Uterus (tissue), 4 donors: ENCODE results near the gene KCNT2. TPM values are rescaled to one million over a fixed set of nuclear protein-coding genes. Genes with fewer than 3 reads are reported as not detected.
A peak's percentile ranks its signal among the peaks of the same experiment; 100 is the strongest.

Experiments
- DNase-seq, 2 donors: peaks; one replicate each; pipeline ENCODE4 v3.0.0-alpha.2; 2019 to 2020
- H3K27ac ChIP-seq, 2 donors: fragments of 200-600 bp; sonication (generic); 1 replicate in 1 of 2; 2 replicates in 1 of 2; pipeline ENCODE4 v1.5.1; 2016 to 2018
- H3K27me3 ChIP-seq, 2 donors: fragments of 200-600 bp; sonication (generic); one replicate each; pipeline ENCODE4 v1.5.1; 2018 to 2019; ENCODE audit warnings: control low read depth in 1 of 2
- H3K36me3 ChIP-seq, 2 donors: fragments of 200-600 bp; sonication (generic); one replicate each; pipeline ENCODE4 v1.5.1; 2019; ENCODE audit warnings: control low read depth in 1 of 2
- H3K4me1 ChIP-seq, 2 donors: fragments of 200-600 bp; sonication (generic); one replicate each; pipeline ENCODE4 v1.5.1; 2018 to 2019; ENCODE audit warnings: control low read depth in 1 of 2
- H3K4me3 ChIP-seq, 2 donors: fragments of 200-600 bp; sonication (generic); 1 replicate in 1 of 2; 2 replicates in 1 of 2; pipeline ENCODE4 v1.5.1; 2018 to 2019; ENCODE audit warnings: mild to moderate bottlenecking in 1 of 2
- H3K9me3 ChIP-seq, 2 donors: fragments of 200-600 bp; sonication (generic); one replicate each; pipeline ENCODE4 v1.5.1; 2019; ENCODE audit warnings: control low read depth in 1 of 2
- CTCF ChIP-seq, 4 experiments: fragments of 200-600 bp in 2 of 4; fragments of 450-650 bp in 2 of 4; sonication (generic) in 2 of 4; IDR thresholded peaks; one replicate each; pipeline ENCODE4 v1.5.1; 2016 to 2019; ENCODE audit warnings: antibody characterized with exemption in 4 of 4, mild to moderate bottlenecking in 2 of 4, moderate library complexity in 1 of 4
- POLR2A ChIP-seq, 2 donors: fragments of 450-650 bp; IDR thresholded peaks; one replicate each; pipeline ENCODE4 v1.6.1; 2016; ENCODE audit warnings: antibody characterized with exemption in 2 of 2, mild to moderate bottlenecking in 1 of 2, moderate library complexity in 1 of 2
- intact Hi-C: fragments of 100-400 bp; cut with DNase I; formaldehyde crosslinking; loops from one replicate; pipeline ENCODE4 v1.15.1; 2023; ENCODE audit warnings: low total_unique reads
- total RNA-seq, 4 donors: library from RNA; depleted of rRNA in 3 of 4; stranded (reverse); fragments of >200 nt in 3 of 4; gene quantifications; one replicate each; pipeline versions ENCODE4 v1.1.0 to v1.2.4, GENCODE V29; 2014 to 2023
- donor health status: DM: yes; HTN: yes; CAD: no.

Gene KCNT2
- total RNA-seq, 4 donors from 2014 or later, result 2.3 to 20.5 (median 3.8) TPM

- no peak overlapping the region for H3K4me3 ChIP-seq
- H3K36me3 ChIP-seq, result no peaks in the 10 kb centered on the region
- TF ChIP-seq POLR2A (IDR thresholded peaks at IDR 0.05) (no peak), CTCF (IDR thresholded peaks at IDR 0.05) (no peak)
- H3K4me1 ChIP-seq, result peaks cover 0 to 9% of the 10 kb centered on the region in 2 donors
- no peaks in the 10 kb centered on the region for H3K9me3 ChIP-seq
- H3K27me3 ChIP-seq, result no peaks in the 10 kb centered on the region
- no peak for DNase-seq
- H3K27ac ChIP-seq, result no peak overlapping the region
- intact Hi-C loops, result no loop called here
Measured at GRCh38 chr1:196611873-196612272, 3.6 kb upstream of the KCNT2 start.

- no peak for DNase-seq
- peak overlapping the region in 1 of 2 donors; percentile 56 for H3K4me3 ChIP-seq
- H3K9me3 ChIP-seq, result no peaks in the 10 kb centered on the region
- H3K4me1 ChIP-seq, result peaks cover 0 to 9% of the 10 kb centered on the region in 2 donors
- H3K27ac ChIP-seq, result peak overlapping the region in 1 of 2 donors; percentile 62
- no peaks in the 10 kb centered on the region for H3K27me3 ChIP-seq
- intact Hi-C loops, result no loop called here
- TF ChIP-seq CTCF (IDR thresholded peaks at IDR 0.05) (no peak), POLR2A (IDR thresholded peaks at IDR 0.05) (no peak)
- no peaks in the 10 kb centered on the region for H3K36me3 ChIP-seq
Measured at GRCh38 chr1:196609370-196609737, 1.1 kb upstream of the KCNT2 start.

GRCh38 chr1:196607981-196608380 lies 259 bp downstream of the KCNT2 start:
- intact Hi-C loops, result no loop called here
- peak overlapping the region in 1 of 2 donors; percentile 33 for H3K27ac ChIP-seq

GRCh38 chr1:196603651-196604050 lies 4.6 kb downstream of the KCNT2 start:
- TF ChIP-seq CTCF (IDR thresholded peaks at IDR 0.05), result no peak
- TF ChIP-seq POLR2A (IDR thresholded peaks at IDR 0.05), result no peak
- Histone ChIP-seq H3K27me3 (no peaks in the 10 kb centered on the region), H3K27ac (no peak overlapping the region), H3K4me1 (peaks cover 0 to 9% of the 10 kb centered on the region in 2 donors), H3K9me3 (no peaks in the 10 kb centered on the region), H3K4me3 (no peak overlapping the region), H3K36me3 (no peaks in the 10 kb centered on the region)
- no peak for DNase-seq
- intact Hi-C loops, result no loop called here

More at GRCh38 chr1:196607981-196608380, 259 bp downstream of the KCNT2 start:
- Histone ChIP-seq H3K36me3 (no peaks in the 10 kb centered on the region), H3K9me3 (no peaks in the 10 kb centered on the region), H3K27me3 (no peaks in the 10 kb centered on the region), H3K4me3 (peak overlapping the region; percentile 30 to 56), H3K4me1 (peaks cover 0 to 9% of the 10 kb centered on the region in 2 donors)
- DNase-seq, result no peak
- no peak for TF ChIP-seq POLR2A (IDR thresholded peaks at IDR 0.05)
- no peak for TF ChIP-seq CTCF (IDR thresholded peaks at IDR 0.05)

GRCh38 chr1:196598942-196599748 lies 9.1 kb downstream of the KCNT2 start:
- intact Hi-C loops, result no loop called here
- H3K9me3 ChIP-seq, result no peaks in the 10 kb centered on the region
- no peak for DNase-seq
- H3K27me3 ChIP-seq, result no peaks in the 10 kb centered on the region
- TF ChIP-seq POLR2A (IDR thresholded peaks at IDR 0.05) (no peak), CTCF (IDR thresholded peaks at IDR 0.05) (no peak)
- no peaks in the 10 kb centered on the region for H3K4me1 ChIP-seq
- H3K4me3 ChIP-seq, result no peak overlapping the region
- H3K27ac ChIP-seq, result no peak overlapping the region
- H3K36me3 ChIP-seq, result no peaks in the 10 kb centered on the region
